Ascending aorta (tissue), 2 donors: Measurements from ENCODE around the gene A1BG. TPM values are rescaled to one million over a fixed set of nuclear protein-coding genes. Genes with fewer than 3 reads are reported as not detected.

Source experiments
- DNase-seq, 2 donors: peaks; one replicate each; pipeline ENCODE4 v3.0.0-alpha.2; 2019; ENCODE audit warnings: low spot score in 2 of 2
- H3K27ac ChIP-seq, 2 donors: fragments of 200-600 bp; sonication (generic); one replicate each; pipeline ENCODE4 v1.5.1; 2016 to 2017; ENCODE audit warnings: mild to moderate bottlenecking in 1 of 2
- H3K27me3 ChIP-seq: fragments of 200-600 bp; sonication (generic); one replicate; pipeline ENCODE4 v1.5.1; 2017
- H3K36me3 ChIP-seq, 2 donors: fragments of 200-600 bp; sonication (generic); one replicate each; pipeline ENCODE4 v1.5.1; 2016
- H3K4me1 ChIP-seq, 2 donors: fragments of 200-600 bp; sonication (generic); one replicate each; pipeline ENCODE4 v1.5.1; 2016 to 2017; ENCODE audit warnings: mild to moderate bottlenecking in 1 of 2
- H3K4me3 ChIP-seq, 2 donors: fragments of 200-600 bp; sonication (generic); one replicate each; pipeline ENCODE4 v1.5.1; 2016 to 2017; ENCODE audit warnings: mild to moderate bottlenecking in 1 of 2
- H3K9me3 ChIP-seq, 2 donors: fragments of 200-600 bp; sonication (generic); one replicate each; pipeline ENCODE4 v1.5.1; 2016
- intact Hi-C: fragments of 100-400 bp; cut with DNase I; formaldehyde crosslinking; loops from one replicate; pipeline ENCODE4 v1.15.1; 2023
- total RNA-seq: library from RNA; depleted of rRNA; stranded (reverse); fragments of >200 nt; gene quantifications from one replicate; pipeline ENCODE4 v1.1.0, GENCODE V29; 2016
- TF ChIP-seq, protein P1 (sequence below), 3 experiments: fragments of 200-600 bp in 2 of 3; fragments of 450-650 bp in 1 of 3; sonication (generic) in 2 of 3; IDR thresholded peaks; one replicate each; pipeline ENCODE4 v1.5.1; 2016 to 2019; ENCODE audit warnings: antibody characterized with exemption in 3 of 3, mild to moderate bottlenecking in 1 of 3, moderate library complexity in 1 of 3

A1BG gene
- total RNA-seq, 1 donor from 2014 or later = 0.32 TPM

DNA sequence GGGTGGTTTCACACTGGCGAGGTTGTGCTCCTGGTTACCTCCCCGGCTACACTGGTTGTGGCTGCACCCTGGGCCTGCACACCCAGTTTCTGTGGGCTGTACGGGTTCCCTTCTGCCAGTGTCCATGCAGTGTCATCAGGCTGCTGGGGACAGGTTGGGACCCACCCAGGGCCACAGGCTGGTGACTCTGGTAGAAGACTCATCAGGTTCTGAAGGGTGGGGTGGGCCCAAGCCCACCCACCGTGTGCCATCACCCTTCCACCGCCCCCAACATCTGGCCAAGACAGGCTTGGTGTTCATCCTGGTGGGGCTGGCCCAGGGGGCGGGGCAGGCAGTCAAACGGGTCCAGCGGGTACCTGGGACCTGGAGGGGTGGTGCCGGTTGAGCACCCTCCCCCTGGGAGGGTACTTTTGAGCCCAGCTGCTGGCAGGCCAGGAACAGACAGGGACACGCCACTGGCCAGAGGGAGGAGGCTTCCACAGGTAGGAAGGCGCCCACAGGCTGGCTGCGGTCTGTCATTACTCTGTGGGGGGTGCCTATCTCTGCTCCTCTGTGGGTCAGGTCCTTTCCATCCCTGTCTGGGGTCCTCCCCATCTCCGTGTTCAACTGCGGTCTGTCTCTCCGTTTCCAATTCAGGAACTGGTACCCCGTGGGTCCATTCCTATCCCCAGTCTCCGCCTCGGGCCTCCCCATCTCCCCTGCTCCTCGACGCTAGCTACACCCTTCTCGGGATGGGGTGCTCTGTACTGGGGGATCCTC lies 42.1 kb upstream of the A1BG start, which contains the start of gene RNF225:
TSS of gene RNF225 (plus strand) at position 437 of the 759 bp plus-strand sequence. CDS start 434 bp downstream, outside the sequence.
- intact Hi-C loops = no loop called here
- H3K36me3 ChIP-seq = peaks cover 27 to 46% of the 10 kb centered on the region in 2 donors
- no peak within 1 kb of the TSS for H3K4me3 ChIP-seq
- peaks cover 2 to 9% of the 10 kb centered on the region in 2 donors for H3K4me1 ChIP-seq
- TF ChIP-seq, protein P1, sequence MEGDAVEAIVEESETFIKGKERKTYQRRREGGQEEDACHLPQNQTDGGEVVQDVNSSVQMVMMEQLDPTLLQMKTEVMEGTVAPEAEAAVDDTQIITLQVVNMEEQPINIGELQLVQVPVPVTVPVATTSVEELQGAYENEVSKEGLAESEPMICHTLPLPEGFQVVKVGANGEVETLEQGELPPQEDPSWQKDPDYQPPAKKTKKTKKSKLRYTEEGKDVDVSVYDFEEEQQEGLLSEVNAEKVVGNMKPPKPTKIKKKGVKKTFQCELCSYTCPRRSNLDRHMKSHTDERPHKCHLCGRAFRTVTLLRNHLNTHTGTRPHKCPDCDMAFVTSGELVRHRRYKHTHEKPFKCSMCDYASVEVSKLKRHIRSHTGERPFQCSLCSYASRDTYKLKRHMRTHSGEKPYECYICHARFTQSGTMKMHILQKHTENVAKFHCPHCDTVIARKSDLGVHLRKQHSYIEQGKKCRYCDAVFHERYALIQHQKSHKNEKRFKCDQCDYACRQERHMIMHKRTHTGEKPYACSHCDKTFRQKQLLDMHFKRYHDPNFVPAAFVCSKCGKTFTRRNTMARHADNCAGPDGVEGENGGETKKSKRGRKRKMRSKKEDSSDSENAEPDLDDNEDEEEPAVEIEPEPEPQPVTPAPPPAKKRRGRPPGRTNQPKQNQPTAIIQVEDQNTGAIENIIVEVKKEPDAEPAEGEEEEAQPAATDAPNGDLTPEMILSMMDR (IDR thresholded peaks at IDR 0.05) = no peak
- no peaks in the 10 kb centered on the region for H3K9me3 ChIP-seq
- no peak for DNase-seq
- H3K27me3 ChIP-seq = no peaks in the 10 kb centered on the region
- no peak within 1 kb of the TSS for H3K27ac ChIP-seq

DNA sequence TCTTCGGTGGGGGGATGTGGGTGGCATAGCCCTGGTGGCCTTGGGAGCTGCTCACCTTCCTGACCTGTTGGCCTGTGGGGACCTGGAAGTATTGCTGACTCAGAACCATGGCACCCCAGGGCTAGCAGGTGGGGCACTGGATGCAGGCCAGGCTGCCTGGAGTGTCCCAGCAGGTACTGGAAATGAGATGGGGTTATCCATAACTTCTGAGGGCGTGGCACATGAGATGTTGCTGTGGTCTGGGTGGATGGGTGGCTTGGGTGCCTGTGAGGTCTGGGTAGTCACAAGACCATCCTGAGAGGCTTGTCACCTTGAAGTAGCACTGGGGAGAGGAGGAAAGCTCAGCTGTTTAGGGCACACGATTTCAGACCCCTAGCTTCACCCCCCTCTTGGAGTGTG lies 41.5 kb upstream of the A1BG start:
- Histone ChIP-seq H3K4me1 (peaks cover 0 to 4% of the 10 kb centered on the region in 2 donors), H3K27me3 (no peaks in the 10 kb centered on the region), H3K4me3 (no peak overlapping the region), H3K36me3 (peaks cover 30 to 47% of the 10 kb centered on the region in 2 donors), H3K9me3 (no peaks in the 10 kb centered on the region), H3K27ac (no peak overlapping the region)
- no peak for DNase-seq
- TF ChIP-seq, protein P1 (IDR thresholded peaks at IDR 0.05) = no peak
- intact Hi-C loops = no loop called here

DNA sequence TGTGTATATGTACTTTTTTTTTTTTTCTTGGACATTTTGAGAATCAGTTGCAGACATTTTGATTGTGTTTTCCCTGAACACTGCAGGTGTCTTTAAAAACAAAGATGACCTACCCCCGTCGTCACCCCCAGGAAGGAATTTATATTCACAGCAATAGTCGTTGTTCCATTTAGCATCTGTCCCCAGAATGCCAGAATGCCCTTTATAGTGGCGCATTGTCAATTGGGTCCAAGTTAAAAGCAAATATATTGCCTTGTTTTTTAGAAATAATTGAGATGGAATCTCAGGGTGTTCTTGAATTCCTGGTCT lies 40.4 kb upstream of the A1BG start:
- Histone ChIP-seq H3K27me3 (no peaks in the 10 kb centered on the region), H3K9me3 (no peaks in the 10 kb centered on the region), H3K4me1 (peaks cover 0 to 4% of the 10 kb centered on the region in 2 donors), H3K27ac (no peak overlapping the region), H3K36me3 (peaks cover 31 to 53% of the 10 kb centered on the region in 2 donors), H3K4me3 (no peak overlapping the region)
- no peak for DNase-seq
- TF ChIP-seq, protein P1 (IDR thresholded peaks at IDR 0.05) = no peak
- intact Hi-C loops = no loop called here

DNA sequence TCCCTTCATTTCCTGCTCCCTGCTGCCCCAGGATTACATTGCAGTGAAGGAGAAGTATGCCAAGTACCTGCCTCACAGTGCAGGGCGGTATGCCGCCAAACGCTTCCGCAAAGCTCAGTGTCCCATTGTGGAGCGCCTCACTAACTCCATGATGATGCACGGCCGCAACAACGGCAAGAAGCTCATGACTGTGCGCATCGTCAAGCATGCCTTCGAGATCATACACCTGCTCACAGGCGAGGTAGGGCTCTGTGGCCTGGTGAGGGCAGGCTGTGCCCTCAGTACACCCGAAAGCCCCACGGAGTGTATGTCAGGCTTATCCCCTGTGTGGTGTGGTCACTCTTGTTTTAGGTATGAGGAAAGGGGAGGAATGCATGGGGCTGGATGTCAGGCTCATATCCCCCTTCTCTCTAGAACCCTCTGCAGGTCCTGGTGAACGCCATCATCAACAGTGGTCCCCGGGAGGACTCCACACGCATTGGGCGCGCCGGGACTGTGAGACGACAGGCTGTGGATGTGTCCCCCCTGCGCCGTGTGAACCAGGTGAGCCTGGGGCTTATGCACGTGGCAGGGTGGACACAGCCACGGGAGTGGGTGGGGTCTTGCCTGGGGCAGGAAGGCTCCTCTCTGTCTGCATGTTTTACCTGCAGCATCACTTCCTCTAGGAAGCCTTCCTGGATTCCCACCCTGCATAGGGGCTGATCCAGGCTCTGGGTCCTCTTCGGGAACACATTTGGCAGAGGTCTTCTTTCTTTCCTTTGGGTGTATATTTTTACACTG lies 39.8 kb upstream of the A1BG start:
- H3K27ac ChIP-seq = no peak overlapping the region
- H3K27me3 ChIP-seq = no peaks in the 10 kb centered on the region
- intact Hi-C loops = no loop called here
- H3K4me3 ChIP-seq = no peak overlapping the region
- TF ChIP-seq, protein P1 (IDR thresholded peaks at IDR 0.05) = no peak
- no peak for DNase-seq
- peaks cover 0 to 7% of the 10 kb centered on the region in 2 donors for H3K4me1 ChIP-seq
- H3K9me3 ChIP-seq = no peaks in the 10 kb centered on the region
- H3K36me3 ChIP-seq = peaks cover 31 to 57% of the 10 kb centered on the region in 2 donors

DNA sequence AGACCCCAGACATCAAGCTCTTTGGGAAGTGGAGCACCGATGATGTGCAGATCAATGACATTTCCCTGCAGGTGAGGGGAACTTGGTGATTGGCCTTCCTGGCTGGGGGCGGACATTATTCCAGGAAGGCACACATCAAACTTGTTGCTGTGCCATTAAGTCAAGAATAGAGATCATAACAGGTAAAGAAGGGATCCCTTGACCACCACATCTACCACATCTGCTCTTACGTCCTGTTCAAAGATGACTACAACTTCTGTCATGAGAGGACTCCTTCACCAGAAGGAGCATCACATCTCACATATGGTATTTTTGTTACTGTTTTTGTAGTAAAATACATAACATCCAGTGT lies 34.9 kb upstream of the A1BG start:
- TF ChIP-seq, protein P1 (IDR thresholded peaks at IDR 0.05) = no peak
- Histone ChIP-seq H3K4me1 (peaks cover 10 to 28% of the 10 kb centered on the region in 2 donors), H3K27ac (no peak overlapping the region), H3K9me3 (no peaks in the 10 kb centered on the region), H3K27me3 (no peaks in the 10 kb centered on the region), H3K36me3 (peaks cover 16 to 37% of the 10 kb centered on the region in 2 donors), H3K4me3 (peak overlapping the region; percentile 81 to 84)
- DNase-seq = no peak
- intact Hi-C loops = no loop called here
